Lung (tissue), 12 donors: ENCODE results near the gene ASB4. TPM values are rescaled to one million over a fixed set of nuclear protein-coding genes. Genes with fewer than 3 reads are reported as not detected.

Source experiments
- ATAC-seq: fragments of 200-7000 bp; cut with Tn5 transposase; one replicate; pipeline ENCODE4 v1.9.1; 2020; ENCODE audit warnings: moderate number of reproducible peaks; ENCODE audit not compliant: insufficient read depth, low FRiP score
- DNase-seq, 3 donors: peaks; one replicate each; pipeline ENCODE4 v3.0.0-alpha.2; 2013 to 2017
- H3K27ac ChIP-seq, 2 donors: one replicate each; pipeline ENCODE4 v1.5.1; 2013; ENCODE audit warnings: mild to moderate bottlenecking in 2 of 2, moderate library complexity in 2 of 2, control low read depth in 1 of 2, inconsistent platforms in 1 of 2, low read depth in 1 of 2, low read length in 1 of 2
- H3K27me3 ChIP-seq, 3 donors: one replicate each; pipeline ENCODE4 v1.5.1; 2013; ENCODE audit warnings: low read length in 2 of 3; ENCODE audit not compliant: control insufficient read depth in 3 of 3, insufficient read depth in 3 of 3
- H3K36me3 ChIP-seq, 4 donors: one replicate each; pipeline ENCODE4 v1.5.1; 2013; ENCODE audit warnings: low read length in 4 of 4, mild to moderate bottlenecking in 1 of 4, moderate library complexity in 1 of 4; ENCODE audit not compliant: control insufficient read depth in 4 of 4, insufficient read depth in 4 of 4
- H3K4me1 ChIP-seq, 5 donors: one replicate each; pipeline ENCODE4 v1.5.1; 2013; ENCODE audit warnings: low read length in 5 of 5, mild to moderate bottlenecking in 2 of 5, moderate library complexity in 1 of 5; ENCODE audit not compliant: control insufficient read depth in 5 of 5, insufficient read depth in 5 of 5
- H3K4me3 ChIP-seq: one replicate; pipeline ENCODE4 v1.5.1; 2013; ENCODE audit warnings: mild to moderate bottlenecking, control low read depth, moderate library complexity
- H3K9ac ChIP-seq, 2 donors: one replicate each; pipeline ENCODE4 v1.5.1; 2013; ENCODE audit warnings: low read length in 2 of 2, control low read depth in 1 of 2; ENCODE audit not compliant: insufficient read depth in 1 of 2
- H3K9me3 ChIP-seq, 4 donors: one replicate each; pipeline ENCODE4 v1.5.1; 2013; ENCODE audit warnings: low read length in 3 of 4, mild to moderate bottlenecking in 1 of 4, moderate library complexity in 1 of 4; ENCODE audit not compliant: control insufficient read depth in 4 of 4, insufficient read depth in 3 of 4
- CTCF ChIP-seq: IDR thresholded peaks from 2 replicates; pipeline ENCODE4 v1.5.1; 2012; ENCODE audit warnings: mild to moderate bottlenecking; ENCODE audit errors: control extremely low read depth, extremely low read depth
- WGBS, 2 donors: extraction: QIAGEN DNeasy Blood & Tissue Kit; methylation state at CpG; one replicate each; pipeline ENCODE4 v1.1.7; 2013; 5-methylcytosine and 5-hydroxymethylcytosine counted together
- polyA plus RNA-seq, 2 donors: library from polyadenylated mRNA; stranded (reverse); fragments of 200-250 nt; gene quantifications; one replicate each; pipeline ENCODE4 v1.2.1, GENCODE V29; 2013
- total RNA-seq, 2 donors: library from RNA; depleted of rRNA in 1 of 2; stranded (reverse); fragments of >200 nt in 1 of 2; gene quantifications; one replicate each; pipeline ENCODE4 v1.2.1, GENCODE V29; 2014 to 2021
- donor health status: control.
- donor health status: control.
- donor health status: Bipolar disorder and iron deficiency.
- donor health status: healthy.
- donor health status: DM: yes; HTN: yes; CAD: no.

Gene ASB4
- total and polyA plus RNA-seq, 4 donors, result 0.05 to 3.3 (median 0.60) TPM

GRCh38 chr7:95441042-95441823, 44.5 kb upstream of the ASB4 start:
- no peak for TF ChIP-seq CTCF
- Histone ChIP-seq H3K27me3 (no peaks in the 10 kb centered on the region), H3K36me3 (no peaks in the 10 kb centered on the region), H3K9me3 (no peaks in the 10 kb centered on the region), H3K4me1 (peaks cover 0 to 9% (median 0%) of the 10 kb centered on the region in 5 donors), H3K4me3 (no peak overlapping the region), H3K27ac (peak overlapping the region in 1 of 2 donors; percentile 4), H3K9ac (no peak overlapping the region)
- peak; percentile 78 for ATAC-seq
- peak in 2 of 3 donors; percentile 32 to 85 for DNase-seq
- 75 to 77% methylated on average over 7 of the region's 7 CpGs for WGBS, 2 donors

- Histone ChIP-seq H3K36me3 (no peaks in the 10 kb centered on the region), H3K9me3 (no peaks in the 10 kb centered on the region), H3K4me1 (peaks cover 0 to 5% (median 0%) of the 10 kb centered on the region in 5 donors), H3K9ac (no peak overlapping the region), H3K27me3 (no peaks in the 10 kb centered on the region), H3K4me3 (no peak overlapping the region), H3K27ac (no peak overlapping the region)
- ATAC-seq, result no peak
- TF ChIP-seq CTCF, result no peak
- 82 to 86% methylated on average over 2 of the region's 2 CpGs for WGBS, 2 donors
- DNase-seq, result no peak
Measured at GRCh38 chr7:95444796-95445195, 40.9 kb upstream of the ASB4 start.

GRCh38 chr7:95446618-95447017, 39.1 kb upstream of the ASB4 start:
- H3K9ac ChIP-seq, result no peak overlapping the region
- DNase-seq (no peak), ATAC-seq (no peak)
- peaks cover 0 to 5% (median 0%) of the 10 kb centered on the region in 5 donors for H3K4me1 ChIP-seq
- H3K4me3 ChIP-seq, result no peak overlapping the region
- H3K36me3 ChIP-seq, result no peaks in the 10 kb centered on the region
- no peak overlapping the region for H3K27ac ChIP-seq
- WGBS, 2 donors, result 97 to 98% methylated on average over 3 of the region's 3 CpGs
- H3K27me3 ChIP-seq, result no peaks in the 10 kb centered on the region
- H3K9me3 ChIP-seq, result no peaks in the 10 kb centered on the region
- no peak for TF ChIP-seq CTCF
